HPDE6-E6E7 (cell line): ENCODE data around the gene TPCN1.
A peak's percentile ranks its signal among the peaks of the same experiment; 100 is the strongest.

ENCODE experiments used
- DNase-seq: peaks from one replicate; pipeline ENCODE4 v3.0.0; 2011; ENCODE audit warnings: missing footprints; ENCODE audit errors: extremely low spot score

The TPCN1 gene

DNA sequence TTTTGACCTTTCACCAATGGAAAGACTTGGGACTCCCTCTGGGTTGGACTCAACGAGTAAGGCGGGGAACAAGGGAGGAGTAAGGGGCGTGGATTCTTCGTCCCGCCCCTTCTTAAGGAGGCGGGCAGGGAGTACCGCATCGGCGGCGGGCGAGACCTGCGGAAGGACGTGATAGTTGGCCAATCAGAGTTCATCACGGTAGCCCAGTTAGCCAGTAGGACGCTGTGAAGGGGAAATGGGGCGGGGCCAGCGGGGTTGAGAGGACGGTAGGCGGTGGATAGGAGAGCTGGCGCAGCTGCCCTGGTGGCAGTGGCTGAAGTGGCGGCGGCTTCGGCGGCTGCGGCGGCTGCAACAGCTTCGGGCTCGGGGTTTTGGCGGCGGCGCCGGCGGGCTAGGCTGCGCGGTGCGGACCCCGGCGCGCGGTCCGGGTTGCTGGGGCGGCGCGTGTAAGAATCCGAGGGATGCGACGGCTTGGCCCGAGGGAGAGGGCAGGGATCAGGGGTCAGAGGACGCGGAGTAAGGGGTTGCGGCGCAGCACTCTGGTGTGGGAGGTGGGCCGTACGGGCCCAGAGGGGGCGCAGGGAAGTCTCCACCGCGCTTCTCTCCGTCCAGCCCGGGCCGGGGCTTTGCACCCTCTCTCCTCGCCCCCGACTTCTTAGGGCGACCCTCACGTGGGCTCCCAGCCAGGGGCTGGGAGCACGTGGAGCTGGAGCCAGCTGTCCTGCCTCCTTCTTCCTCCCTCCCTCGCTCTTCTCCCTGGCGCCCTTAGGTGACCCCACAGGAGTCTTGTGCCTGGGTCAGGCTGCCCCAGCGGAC is at the start of gene TPCN1:
TPCN1 (plus strand) TSS at position 284 of the 816 bp plus-strand sequence. CDS start 5,389 bp downstream, outside the sequence.
- DNase-seq: peak; percentile 95

DNA sequence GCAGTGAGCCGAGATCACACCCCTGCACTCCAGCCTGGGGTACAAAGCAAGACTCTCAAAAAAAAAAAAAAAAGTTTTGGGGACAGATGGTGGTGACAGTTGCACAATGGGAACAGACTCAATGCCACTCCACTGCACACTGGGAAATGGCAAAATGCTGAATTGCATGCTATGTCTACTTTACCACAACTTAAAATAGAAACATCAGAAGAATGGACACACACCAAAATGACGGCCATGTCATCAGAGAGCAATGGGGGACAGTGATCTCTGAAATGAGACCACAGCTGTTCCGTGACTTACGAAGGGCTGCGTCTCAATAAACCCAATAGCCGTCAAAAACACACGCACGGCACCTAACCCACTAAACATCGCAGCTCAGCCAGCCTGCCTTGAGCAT is 49.7 kb upstream of the TPCN1 start:
- DNase-seq: no peak

DNA sequence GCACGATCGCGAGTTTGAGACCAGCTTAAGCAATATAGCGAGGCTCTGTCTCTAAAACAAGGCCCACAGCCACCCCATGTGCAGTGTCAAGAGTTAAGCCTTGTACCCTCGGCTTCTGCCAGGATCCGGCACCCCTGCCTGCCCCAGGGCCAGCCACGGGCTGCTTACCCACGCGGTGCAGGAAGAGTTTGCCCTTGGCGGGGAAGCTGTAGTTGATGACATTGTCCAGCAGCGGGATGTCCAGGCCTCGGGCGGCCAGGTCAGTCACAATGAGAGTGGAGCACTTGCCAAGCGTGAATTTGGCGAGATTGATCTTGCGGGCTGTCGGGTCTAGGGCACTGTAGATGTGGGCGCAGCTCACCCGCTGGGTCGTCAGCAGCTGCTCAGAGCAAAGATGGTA is 49.1 kb upstream of the TPCN1 start:
- no peak for DNase-seq

DNA sequence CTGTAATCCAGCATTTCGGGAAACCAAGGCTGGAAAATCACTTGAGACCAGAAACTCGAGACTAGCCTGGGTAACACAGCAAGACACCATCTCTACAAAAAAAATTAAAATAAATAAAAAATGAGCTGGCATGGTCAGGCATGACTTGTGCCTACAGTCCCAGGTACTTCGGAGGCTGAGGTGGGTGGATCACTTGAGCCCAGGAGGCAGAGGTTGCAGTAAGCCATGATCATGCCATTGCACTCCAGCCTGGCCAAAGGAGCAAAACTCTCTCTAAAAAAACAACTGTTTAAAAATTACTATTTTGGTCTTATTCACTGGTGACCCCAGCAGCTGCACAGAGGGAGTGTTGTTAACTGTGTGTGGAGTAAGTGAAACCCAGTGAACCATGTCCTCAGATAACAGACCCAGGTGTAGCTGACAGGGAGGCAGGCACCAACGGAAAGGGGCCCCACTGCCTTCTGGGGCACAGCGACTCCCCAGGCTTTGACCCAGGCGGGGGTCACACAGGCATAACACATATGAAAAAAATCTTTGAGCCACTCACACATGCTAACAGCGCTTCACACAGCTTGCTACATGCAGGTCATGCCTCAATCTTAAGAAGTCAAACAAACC is 48.1 kb upstream of the TPCN1 start:
- DNase-seq: no peak

DNA sequence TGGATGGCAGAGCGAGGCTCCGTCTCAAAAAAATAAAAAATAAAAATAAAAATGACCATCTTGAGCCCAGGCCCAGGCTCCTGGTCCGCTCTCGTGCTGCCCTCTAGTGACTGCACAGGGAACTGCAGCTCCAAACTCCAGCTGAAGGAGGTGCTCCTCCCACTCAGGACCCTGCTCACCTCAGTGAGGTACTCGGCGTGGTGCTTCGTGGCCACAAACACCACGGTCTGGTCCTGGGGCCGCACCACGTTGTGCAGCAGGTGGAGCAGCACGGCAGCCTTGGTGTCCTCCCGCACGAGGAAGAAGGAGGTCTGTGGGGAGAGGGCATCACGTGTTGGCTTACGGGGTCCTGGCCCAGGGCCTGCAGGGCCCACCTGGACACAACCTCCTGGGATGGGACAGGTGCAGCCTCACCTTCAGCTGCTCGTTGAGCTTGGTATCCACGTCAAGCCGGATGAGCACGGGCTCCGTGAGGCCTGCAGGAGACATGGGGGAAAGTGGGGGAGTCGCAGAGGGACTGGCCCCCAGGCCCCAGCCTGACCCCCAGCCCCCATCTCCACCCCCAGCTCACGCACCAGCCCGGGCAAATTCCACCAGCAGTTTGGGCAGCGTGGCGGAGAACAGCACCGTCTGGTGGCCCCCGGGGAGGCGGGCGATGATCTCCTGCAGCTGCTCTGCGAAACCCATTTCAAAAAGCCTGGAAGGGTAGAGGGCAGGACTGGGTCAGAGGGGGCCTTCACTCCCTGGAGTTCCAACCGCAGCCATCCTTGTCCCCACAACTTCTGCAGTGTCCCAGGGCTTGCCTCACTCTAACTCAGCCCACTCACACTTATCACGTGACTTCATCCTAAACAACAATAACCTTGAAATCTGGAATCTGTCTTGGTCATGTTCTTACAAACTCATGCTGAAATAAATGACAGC is 46.5 kb upstream of the TPCN1 start:
- DNase-seq: peak; percentile 82

DNA sequence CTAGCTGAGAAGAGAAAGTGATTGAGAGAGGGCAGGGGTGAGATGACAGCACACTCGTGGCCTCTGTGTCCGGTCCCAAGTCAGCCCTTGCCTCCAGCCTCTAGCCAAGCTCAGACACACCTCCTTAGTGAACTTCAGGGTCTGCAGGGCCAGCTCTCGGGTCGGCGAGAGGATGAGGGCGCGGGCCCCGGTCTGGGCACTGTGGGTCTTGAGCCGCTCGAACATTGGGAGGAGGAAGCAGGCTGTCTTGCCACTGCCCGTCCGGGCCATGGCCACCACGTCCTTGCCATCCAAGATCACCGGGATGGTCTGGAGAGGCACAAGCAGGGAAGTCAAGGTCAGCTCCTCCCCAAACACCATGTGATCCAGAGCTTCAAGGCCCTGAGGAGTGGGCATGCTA is 42.2 kb upstream of the TPCN1 start:
- DNase-seq: no peak

DNA sequence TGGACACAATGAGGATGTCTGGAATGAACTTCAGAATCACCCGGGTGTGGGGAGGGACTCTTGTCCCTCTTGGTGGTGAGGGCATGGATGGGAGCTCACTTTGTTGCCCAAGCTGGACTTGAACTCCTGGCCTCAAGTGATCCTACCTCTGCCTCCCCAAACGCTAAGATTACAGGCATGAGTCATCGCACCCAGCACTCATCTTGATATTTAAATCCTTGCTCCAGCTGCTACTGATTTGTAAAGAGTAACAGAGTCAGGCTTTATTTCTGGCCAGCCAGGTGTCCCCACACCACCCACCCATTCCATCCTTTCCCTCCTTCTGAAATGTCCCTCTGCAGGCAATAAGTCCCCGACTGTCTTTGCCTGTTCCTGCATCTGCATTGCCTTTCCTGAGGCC is 40.9 kb upstream of the TPCN1 start:
- no peak for DNase-seq

DNA sequence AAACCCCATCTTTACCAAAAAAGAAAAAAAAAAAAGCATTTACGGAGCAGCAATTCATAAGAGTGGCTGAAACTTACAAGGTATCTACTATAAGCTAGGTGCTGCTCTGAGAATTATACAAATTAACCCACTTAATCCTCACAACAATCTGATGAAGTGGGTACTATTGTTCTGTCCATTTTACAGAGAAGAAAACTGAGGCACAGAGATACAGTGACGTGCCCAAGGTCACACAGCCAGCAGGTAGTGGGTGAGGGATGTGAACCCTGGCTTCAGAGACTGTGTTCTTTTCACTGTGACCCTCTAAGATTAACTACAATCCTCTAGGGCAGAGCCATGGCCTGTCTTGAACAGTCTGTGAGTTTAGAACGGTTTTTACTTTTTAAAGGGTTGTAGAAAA is 39.3 kb upstream of the TPCN1 start:
- no peak for DNase-seq

DNA sequence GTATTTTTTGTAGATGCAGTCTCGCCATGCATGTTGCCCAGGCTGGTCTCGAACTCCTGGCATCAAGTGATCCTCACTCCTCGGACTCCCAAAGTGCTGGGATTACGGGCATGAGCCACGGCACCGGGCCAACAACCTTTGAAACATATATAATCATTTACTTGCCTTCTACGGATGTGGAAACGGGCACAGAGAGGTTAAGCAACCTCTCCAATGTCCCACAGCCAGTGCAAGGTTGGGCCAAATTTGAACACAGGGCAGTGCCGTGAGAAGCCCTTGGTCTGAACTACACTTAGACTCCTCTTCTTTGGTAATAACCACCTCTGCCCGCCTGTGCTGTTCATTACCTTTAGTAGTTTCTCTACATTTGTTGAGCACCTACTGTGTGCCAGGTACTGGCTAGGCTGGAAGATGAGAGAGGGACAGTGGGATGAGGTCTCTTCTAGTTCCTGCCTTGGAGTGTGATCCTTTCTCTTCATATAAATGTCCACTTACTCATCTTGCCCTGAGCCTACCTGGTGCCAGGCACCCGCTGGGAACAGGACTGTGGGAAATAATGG is 38.2 kb upstream of the TPCN1 start:
- no peak for DNase-seq

DNA sequence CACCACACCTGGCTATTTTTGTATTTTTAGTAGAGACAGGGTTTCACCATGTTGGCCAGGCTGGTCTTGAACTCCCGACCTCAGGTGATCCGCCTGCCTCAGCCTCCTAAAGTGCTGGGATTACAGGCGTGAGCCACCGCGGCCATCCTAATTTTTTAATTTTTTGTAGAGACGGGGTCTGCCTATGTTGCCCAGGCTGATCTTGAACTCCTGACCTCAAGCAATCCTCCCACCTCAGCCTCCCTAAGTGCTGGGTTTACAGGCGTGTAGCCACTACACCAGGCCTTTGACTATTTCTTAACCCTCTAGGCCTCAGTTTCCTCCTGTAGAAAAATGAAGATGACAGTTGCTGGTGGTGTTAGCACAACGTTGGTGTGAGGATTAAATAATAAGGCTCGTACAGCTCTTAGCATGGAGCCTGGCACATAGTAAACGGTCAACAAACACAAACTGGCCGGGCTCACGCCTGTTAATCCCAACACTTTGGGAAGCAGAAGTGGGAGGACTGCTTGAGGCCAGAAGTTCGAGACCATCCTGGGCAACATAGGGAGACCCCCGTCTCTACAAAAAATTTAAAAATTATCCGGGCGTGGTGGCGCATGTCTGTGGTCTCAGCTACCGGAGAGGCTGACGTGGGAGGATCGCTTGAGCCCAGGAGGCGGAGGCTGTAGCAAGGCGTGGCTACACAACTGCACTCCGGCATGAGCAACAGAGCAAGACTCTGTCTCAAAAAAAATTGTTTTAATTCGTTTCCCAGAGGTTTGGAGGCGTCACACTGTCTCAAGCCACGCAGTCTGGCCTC is 37.0 kb upstream of the TPCN1 start:
- no peak for DNase-seq

DNA sequence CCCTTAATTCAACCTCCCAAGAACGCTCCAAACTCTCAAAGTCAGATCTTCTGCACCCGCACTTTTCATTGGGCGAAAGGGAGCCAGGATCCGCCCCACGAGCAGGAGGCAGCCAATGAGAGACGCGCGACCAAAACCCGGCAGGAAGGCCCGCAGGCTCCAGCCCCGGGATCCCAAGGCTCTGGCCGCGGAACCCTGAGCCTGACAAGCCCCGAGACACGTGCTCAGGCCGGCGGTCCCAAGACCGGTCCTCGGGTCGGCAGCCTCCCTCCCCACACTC is 36.4 kb upstream of the TPCN1 start:
- DNase-seq: peak; percentile 89

DNA sequence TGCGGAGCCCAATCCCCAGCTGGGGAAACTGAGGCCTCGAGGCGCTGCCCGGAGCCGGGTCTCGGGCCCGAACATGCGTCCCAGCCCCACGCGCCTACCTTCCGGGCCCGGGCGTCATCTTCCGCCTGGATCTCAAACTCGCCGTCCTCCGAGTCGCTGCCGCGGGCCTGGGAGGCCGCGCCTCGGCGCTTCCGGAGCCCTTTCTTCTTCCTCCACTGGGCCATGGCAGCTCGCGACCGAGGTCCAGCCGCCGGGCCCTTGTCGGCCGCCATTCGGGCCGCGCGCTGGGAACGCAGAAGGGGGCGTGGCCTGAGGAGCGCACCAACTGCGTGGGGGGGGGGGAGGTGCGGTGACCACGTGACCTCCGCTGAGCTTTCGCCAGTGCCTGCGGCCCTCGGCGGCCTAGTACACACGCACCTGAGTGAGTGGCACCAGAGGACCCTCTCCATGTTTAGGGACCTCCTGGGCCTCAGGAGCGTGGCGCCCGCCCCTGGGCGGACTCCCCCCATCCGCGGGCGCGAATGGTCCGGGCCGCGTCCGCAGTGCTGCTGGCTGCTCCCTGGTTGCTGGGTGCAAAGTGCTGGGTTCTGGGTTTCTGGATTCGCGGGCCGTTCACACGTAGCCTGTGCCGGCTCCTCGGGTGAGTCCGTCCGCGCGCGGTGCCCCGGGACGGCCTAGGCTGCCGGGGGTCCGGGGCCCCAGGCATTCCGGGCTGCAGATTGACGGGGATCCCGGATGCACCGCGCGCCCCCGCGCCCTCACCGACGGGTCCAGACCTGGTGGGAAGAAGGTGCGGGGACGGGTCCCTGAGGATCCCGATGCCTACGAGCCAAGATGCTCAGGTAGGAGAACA is 35.9 kb upstream of the TPCN1 start, which contains the start of the genes DDX54 and RITA1:
DDX54 (minus strand) TSS at position 299 of the 853 bp plus-strand sequence; CDS start at position 272, 27 bp downstream.
RITA1 (plus strand) TSS at position 542 of the 853 bp plus-strand sequence. CDS start 1,026 bp downstream, outside the sequence.
- peak; percentile 63 for DNase-seq

DNA sequence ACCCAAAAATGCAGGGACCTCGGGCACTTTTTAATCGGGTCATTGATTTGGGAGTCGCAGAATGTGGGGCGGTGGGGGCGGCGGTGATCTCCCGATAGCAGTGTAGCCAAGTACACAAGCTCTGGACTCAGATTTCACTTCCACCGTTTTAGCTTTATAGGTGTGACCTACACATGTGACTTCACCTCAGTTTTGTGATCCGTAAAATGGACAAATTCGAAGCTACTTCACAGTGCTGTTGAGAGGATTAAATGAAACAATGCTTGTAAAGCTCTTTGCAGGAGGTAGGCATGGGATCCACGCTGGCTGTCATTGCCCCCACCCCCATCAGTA is 35.3 kb upstream of the TPCN1 start:
- no peak for DNase-seq

DNA sequence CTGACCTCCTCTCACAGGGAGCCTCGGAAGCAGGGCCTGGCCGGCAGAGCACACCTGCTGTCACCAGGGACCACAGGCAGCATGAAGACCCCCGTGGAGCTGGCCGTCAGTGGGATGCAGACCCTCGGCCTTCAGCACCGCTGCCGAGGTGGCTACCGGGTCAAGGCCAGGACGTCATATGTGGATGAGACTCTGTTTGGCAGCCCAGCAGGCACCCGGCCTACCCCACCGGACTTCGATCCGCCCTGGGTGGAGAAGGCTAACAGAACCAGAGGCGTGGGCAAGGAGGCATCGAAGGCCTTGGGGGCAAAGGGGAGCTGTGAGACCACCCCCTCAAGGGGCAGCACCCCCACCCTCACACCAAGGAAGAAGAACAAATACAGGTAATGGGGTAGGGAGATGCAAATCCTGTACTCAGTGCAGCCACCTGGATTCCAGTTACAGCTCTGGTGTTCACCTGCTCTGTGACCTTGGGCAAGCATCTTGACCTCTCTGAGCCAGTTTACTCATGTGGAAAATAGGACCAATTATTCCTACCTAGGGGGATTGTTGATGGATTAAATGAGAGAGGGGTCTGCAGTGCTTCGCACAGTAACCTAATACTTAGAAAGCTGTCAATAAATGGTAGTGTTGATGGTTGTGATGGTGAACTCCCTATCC is 34.5 kb upstream of the TPCN1 start:
- no peak for DNase-seq

DNA sequence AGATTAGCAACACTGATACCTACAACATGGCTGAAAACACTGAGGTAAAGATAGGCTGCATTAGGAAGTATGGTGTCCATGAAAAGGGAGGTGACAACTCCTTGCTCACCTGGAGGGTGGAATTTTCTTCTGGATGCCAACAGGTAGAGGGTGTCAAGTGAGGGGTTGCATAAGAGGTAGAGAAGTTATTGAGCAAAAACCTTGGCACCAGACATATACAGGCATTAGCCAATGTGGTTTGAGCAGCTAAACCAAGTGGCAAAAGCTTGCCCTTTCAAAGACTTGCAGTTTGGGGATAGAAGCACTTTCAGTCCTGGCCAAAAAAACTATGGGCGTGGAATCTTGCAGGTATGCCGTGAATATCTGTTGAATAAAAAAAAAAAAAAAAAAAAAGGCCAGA is 31.9 kb upstream of the TPCN1 start:
- no peak for DNase-seq

DNA sequence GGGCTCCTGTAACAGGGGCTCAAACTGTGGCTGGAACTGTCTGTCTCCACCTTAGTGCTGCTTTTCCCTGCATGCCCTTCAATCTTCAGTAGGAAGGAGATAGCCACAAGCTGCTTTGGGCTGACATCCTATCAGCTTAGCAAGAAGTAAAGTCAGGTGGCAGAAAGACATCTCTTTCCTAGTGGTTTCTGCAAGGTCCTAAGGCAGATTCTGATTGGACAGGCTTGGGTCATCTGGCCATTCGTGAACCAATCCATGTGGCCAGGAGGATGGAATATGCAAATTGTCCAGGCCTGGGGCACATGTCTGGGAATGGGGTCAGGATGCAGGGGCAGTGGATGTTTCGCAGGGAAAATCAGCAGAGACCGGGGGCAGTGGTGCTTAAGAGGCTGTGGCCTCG is 30.5 kb upstream of the TPCN1 start:
- no peak for DNase-seq

DNA sequence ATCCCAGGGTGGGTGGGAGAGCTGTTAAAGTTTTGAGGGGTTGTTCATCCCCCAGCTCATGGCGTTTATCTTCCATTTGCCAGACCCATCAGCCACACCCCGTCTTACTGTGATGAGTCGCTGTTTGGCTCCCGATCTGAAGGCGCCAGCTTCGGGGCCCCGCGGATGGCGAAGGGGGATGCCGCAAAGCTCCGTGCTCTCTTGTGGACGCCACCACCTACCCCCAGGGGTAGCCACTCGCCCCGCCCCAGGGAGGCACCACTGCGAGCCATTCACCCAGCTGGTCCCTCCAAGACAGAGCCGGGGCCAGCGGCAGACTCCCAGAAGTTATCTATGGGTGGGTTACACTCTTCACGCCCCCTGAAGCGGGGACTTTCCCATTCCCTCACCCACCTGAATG is 30.0 kb upstream of the TPCN1 start:
- DNase-seq: no peak

DNA sequence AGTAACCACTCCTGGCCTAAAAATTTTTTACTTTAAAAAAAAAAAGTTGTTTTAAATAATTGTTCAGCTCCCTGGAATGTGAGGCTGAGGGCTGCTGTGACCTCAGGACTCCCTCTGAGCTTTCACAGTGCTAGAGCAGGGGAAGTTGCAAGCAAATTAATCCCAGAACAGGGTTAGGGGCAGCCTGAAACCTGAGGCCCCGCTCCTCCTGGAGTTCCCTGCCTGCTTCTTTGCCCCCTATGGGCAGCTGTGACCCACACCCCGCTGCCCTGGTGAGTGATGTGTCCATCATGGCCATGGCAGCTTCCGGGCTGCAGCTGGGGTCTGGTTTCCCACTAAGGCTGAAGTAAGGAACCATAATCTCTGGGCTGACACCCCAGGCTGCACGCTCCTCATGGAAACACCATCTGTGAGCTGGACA is 26.3 kb upstream of the TPCN1 start:
- no peak for DNase-seq

DNA sequence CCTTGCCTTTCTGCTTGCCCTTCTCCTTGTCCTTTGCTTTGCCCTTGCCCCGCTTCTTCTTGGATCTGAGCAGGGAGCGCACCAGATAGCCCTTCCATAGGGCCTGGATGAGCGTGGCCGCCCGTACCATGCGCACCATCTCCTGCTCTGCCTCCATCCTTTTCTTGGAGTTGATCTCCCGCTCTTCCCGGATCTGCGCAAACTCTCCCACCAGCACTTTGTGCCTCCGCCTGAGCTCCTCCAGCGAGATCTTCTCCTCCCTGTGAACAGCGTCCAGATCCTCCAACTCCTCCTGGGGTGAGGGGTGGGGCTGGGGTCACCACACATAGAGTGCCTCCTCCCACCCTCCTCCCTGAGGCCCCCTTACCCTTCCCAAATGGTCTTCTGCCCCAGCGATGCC is 25.7 kb upstream of the TPCN1 start:
- no peak for DNase-seq

DNA sequence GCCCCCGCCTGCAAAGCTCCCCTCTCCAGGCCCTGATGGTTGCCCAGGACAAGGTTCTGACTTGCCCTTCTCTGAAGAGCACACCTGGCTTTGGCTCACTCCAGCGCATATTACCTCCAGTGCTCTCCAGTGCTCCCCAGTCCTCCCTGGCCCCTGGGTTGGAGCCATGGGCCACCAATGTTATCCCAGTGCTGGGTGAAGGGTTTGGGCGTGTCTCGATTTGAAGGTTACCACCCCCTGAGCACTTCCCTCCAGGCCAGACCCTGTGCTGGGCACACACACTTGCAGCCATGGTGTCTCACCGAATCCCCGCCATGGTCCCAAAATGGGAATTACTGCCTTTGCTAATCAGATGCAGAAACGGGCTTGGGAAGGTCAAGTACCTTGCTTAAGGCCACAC is 24.7 kb upstream of the TPCN1 start:
- no peak for DNase-seq
